Activated naive CD4-positive, alpha-beta T cell treated with anti-CD3 and anti-CD28 coated beads, Interleukin-2, amount 50 U/mL, for 24 hours (primary cell): ENCODE results near the gene PPARGC1A.

ENCODE experiments used
- H3K27ac Mint-ChIP-seq: one replicate; pipeline ENCODE4 v1.8.0; 2021; ENCODE audit warnings: mild to moderate bottlenecking, mixed read lengths
- H3K27me3 Mint-ChIP-seq: one replicate; pipeline ENCODE4 v1.8.0; 2021; ENCODE audit warnings: mixed read lengths
- H3K36me3 Mint-ChIP-seq: one replicate; pipeline ENCODE4 v1.8.0; 2021; ENCODE audit warnings: mixed read lengths
- H3K4me1 Mint-ChIP-seq: one replicate; pipeline ENCODE4 v1.8.0; 2021; ENCODE audit warnings: mixed read lengths
- H3K4me3 Mint-ChIP-seq: one replicate; pipeline ENCODE4 v1.8.0; 2021; ENCODE audit warnings: mild to moderate bottlenecking, mixed read lengths
- H3K9me3 Mint-ChIP-seq: one replicate; pipeline ENCODE4 v1.8.0; 2021; ENCODE audit warnings: mixed read lengths

The PPARGC1A gene

GRCh38 chr4:23788460-23788859 lies 101.4 kb downstream of the PPARGC1A start:
- no peak overlapping the region for H3K27ac Mint-ChIP-seq
- H3K4me3 Mint-ChIP-seq = no peak overlapping the region
- H3K27me3 Mint-ChIP-seq = peaks cover 2% of the 10 kb centered on the region
- H3K9me3 Mint-ChIP-seq = peaks cover 11% of the 10 kb centered on the region
- H3K4me1 Mint-ChIP-seq = no peaks in the 10 kb centered on the region
- H3K36me3 Mint-ChIP-seq = no peaks in the 10 kb centered on the region

GRCh38 chr4:23788027-23788426 lies 101.8 kb downstream of the PPARGC1A start:
- Mint-ChIP-seq H3K27me3 (peaks cover 2% of the 10 kb centered on the region), H3K4me1 (no peaks in the 10 kb centered on the region), H3K9me3 (peaks cover 15% of the 10 kb centered on the region), H3K4me3 (no peak overlapping the region), H3K27ac (no peak overlapping the region), H3K36me3 (no peaks in the 10 kb centered on the region)

- H3K4me3 Mint-ChIP-seq = no peak overlapping the region
- H3K36me3 Mint-ChIP-seq = no peaks in the 10 kb centered on the region
- no peaks in the 10 kb centered on the region for H3K4me1 Mint-ChIP-seq
- H3K27ac Mint-ChIP-seq = no peak overlapping the region
- H3K27me3 Mint-ChIP-seq = no peaks in the 10 kb centered on the region
- H3K9me3 Mint-ChIP-seq = peaks cover 10% of the 10 kb centered on the region
Observed at GRCh38 chr4:23782778-23783437, 106.9 kb downstream of the PPARGC1A start.

GRCh38 chr4:23779839-23780238 lies 110.0 kb downstream of the PPARGC1A start:
- H3K36me3 Mint-ChIP-seq = no peaks in the 10 kb centered on the region
- H3K4me3 Mint-ChIP-seq = no peak overlapping the region
- H3K9me3 Mint-ChIP-seq = peaks cover 15% of the 10 kb centered on the region
- H3K4me1 Mint-ChIP-seq = no peaks in the 10 kb centered on the region
- H3K27ac Mint-ChIP-seq = no peak overlapping the region
- no peaks in the 10 kb centered on the region for H3K27me3 Mint-ChIP-seq

GRCh38 chr4:23779422-23779821 lies 110.4 kb downstream of the PPARGC1A start:
- H3K4me1 Mint-ChIP-seq = no peaks in the 10 kb centered on the region
- H3K4me3 Mint-ChIP-seq = no peak overlapping the region
- H3K9me3 Mint-ChIP-seq = peaks cover 15% of the 10 kb centered on the region
- H3K27me3 Mint-ChIP-seq = no peaks in the 10 kb centered on the region
- H3K36me3 Mint-ChIP-seq = no peaks in the 10 kb centered on the region
- H3K27ac Mint-ChIP-seq = no peak overlapping the region

GRCh38 chr4:23775694-23776093 lies 114.2 kb downstream of the PPARGC1A start:
- H3K9me3 Mint-ChIP-seq = peaks cover 9% of the 10 kb centered on the region
- H3K27ac Mint-ChIP-seq = no peak overlapping the region
- no peaks in the 10 kb centered on the region for H3K27me3 Mint-ChIP-seq
- H3K36me3 Mint-ChIP-seq = no peaks in the 10 kb centered on the region
- H3K4me3 Mint-ChIP-seq = no peak overlapping the region
- no peaks in the 10 kb centered on the region for H3K4me1 Mint-ChIP-seq

GRCh38 chr4:23774909-23775308 lies 114.9 kb downstream of the PPARGC1A start:
- Mint-ChIP-seq H3K36me3 (no peaks in the 10 kb centered on the region), H3K27me3 (no peaks in the 10 kb centered on the region), H3K4me3 (no peak overlapping the region), H3K27ac (no peak overlapping the region), H3K9me3 (peaks cover 9% of the 10 kb centered on the region), H3K4me1 (no peaks in the 10 kb centered on the region)

- H3K27ac Mint-ChIP-seq = no peak overlapping the region
- H3K27me3 Mint-ChIP-seq = no peaks in the 10 kb centered on the region
- no peaks in the 10 kb centered on the region for H3K4me1 Mint-ChIP-seq
- H3K4me3 Mint-ChIP-seq = no peak overlapping the region
- H3K36me3 Mint-ChIP-seq = no peaks in the 10 kb centered on the region
- peaks cover 9% of the 10 kb centered on the region for H3K9me3 Mint-ChIP-seq
Observed at GRCh38 chr4:23773884-23774636, 115.8 kb downstream of the PPARGC1A start.

GRCh38 chr4:23770011-23770410 lies 119.8 kb downstream of the PPARGC1A start:
- no peaks in the 10 kb centered on the region for H3K9me3 Mint-ChIP-seq
- H3K27me3 Mint-ChIP-seq = no peaks in the 10 kb centered on the region
- no peak overlapping the region for H3K4me3 Mint-ChIP-seq
- H3K4me1 Mint-ChIP-seq = no peaks in the 10 kb centered on the region
- H3K27ac Mint-ChIP-seq = no peak overlapping the region
- no peaks in the 10 kb centered on the region for H3K36me3 Mint-ChIP-seq

- Mint-ChIP-seq H3K9me3 (no peaks in the 10 kb centered on the region), H3K4me1 (no peaks in the 10 kb centered on the region), H3K27ac (no peak overlapping the region), H3K36me3 (no peaks in the 10 kb centered on the region), H3K27me3 (no peaks in the 10 kb centered on the region), H3K4me3 (no peak overlapping the region)
Observed at GRCh38 chr4:23769406-23769805, 120.4 kb downstream of the PPARGC1A start.

GRCh38 chr4:23768541-23768940 lies 121.3 kb downstream of the PPARGC1A start:
- no peak overlapping the region for H3K27ac Mint-ChIP-seq
- H3K4me3 Mint-ChIP-seq = no peak overlapping the region
- H3K27me3 Mint-ChIP-seq = no peaks in the 10 kb centered on the region
- no peaks in the 10 kb centered on the region for H3K36me3 Mint-ChIP-seq
- H3K9me3 Mint-ChIP-seq = no peaks in the 10 kb centered on the region
- no peaks in the 10 kb centered on the region for H3K4me1 Mint-ChIP-seq

GRCh38 chr4:23766344-23766743 lies 123.5 kb downstream of the PPARGC1A start:
- no peaks in the 10 kb centered on the region for H3K9me3 Mint-ChIP-seq
- no peaks in the 10 kb centered on the region for H3K36me3 Mint-ChIP-seq
- no peak overlapping the region for H3K27ac Mint-ChIP-seq
- H3K4me1 Mint-ChIP-seq = no peaks in the 10 kb centered on the region
- H3K4me3 Mint-ChIP-seq = no peak overlapping the region
- no peaks in the 10 kb centered on the region for H3K27me3 Mint-ChIP-seq

GRCh38 chr4:23763559-23763958 lies 126.3 kb downstream of the PPARGC1A start:
- H3K9me3 Mint-ChIP-seq = no peaks in the 10 kb centered on the region

GRCh38 chr4:23762551-23762950 lies 127.3 kb downstream of the PPARGC1A start:
- no peaks in the 10 kb centered on the region for H3K4me1 Mint-ChIP-seq
- no peak overlapping the region for H3K27ac Mint-ChIP-seq
- H3K36me3 Mint-ChIP-seq = no peaks in the 10 kb centered on the region
- H3K4me3 Mint-ChIP-seq = no peak overlapping the region
- H3K9me3 Mint-ChIP-seq = no peaks in the 10 kb centered on the region
- no peaks in the 10 kb centered on the region for H3K27me3 Mint-ChIP-seq

More at GRCh38 chr4:23763559-23763958, 126.3 kb downstream of the PPARGC1A start:
- H3K27ac Mint-ChIP-seq = no peak overlapping the region
- no peaks in the 10 kb centered on the region for H3K36me3 Mint-ChIP-seq
- H3K27me3 Mint-ChIP-seq = no peaks in the 10 kb centered on the region
- H3K4me3 Mint-ChIP-seq = no peak overlapping the region
- H3K4me1 Mint-ChIP-seq = no peaks in the 10 kb centered on the region

GRCh38 chr4:23759066-23759465 lies 130.8 kb downstream of the PPARGC1A start:
- Mint-ChIP-seq H3K9me3 (peaks cover 6% of the 10 kb centered on the region), H3K36me3 (no peaks in the 10 kb centered on the region), H3K27ac (no peak overlapping the region), H3K27me3 (no peaks in the 10 kb centered on the region), H3K4me3 (no peak overlapping the region), H3K4me1 (no peaks in the 10 kb centered on the region)

- Mint-ChIP-seq H3K9me3 (peaks cover 6% of the 10 kb centered on the region), H3K27ac (no peak overlapping the region), H3K4me3 (no peak overlapping the region), H3K36me3 (no peaks in the 10 kb centered on the region), H3K4me1 (no peaks in the 10 kb centered on the region), H3K27me3 (no peaks in the 10 kb centered on the region)
Observed at GRCh38 chr4:23754688-23755087, 135.2 kb downstream of the PPARGC1A start.
